ENCODE results near the gene SUCO.

- TF ChIP-seq CTCF (conservative IDR thresholded peaks at IDR 0.05; ENCODE audit: low read length) (no peak), EZH2phosphoT487 (IDR thresholded peaks at IDR 0.05; ENCODE audit: borderline replicate concordance) (no peak)
Observed at GRCh38 chr1:172638249-172638648, 105.3 kb downstream of the SUCO start.
